Keratinocyte (primary cell): ENCODE data around the gene FILIP1. TPM values are rescaled to one million over a fixed set of nuclear protein-coding genes. Genes with fewer than 3 reads are reported as not detected.

Source experiments
- DNase-seq: peaks from one replicate; pipeline ENCODE4 v3.0.0-alpha.2; 2011; ENCODE audit warnings: low read depth, missing footprints, low spot score
- FAIRE-seq: peaks from 2 replicates; lab custom pipeline; 2011; peaks lifted over from hg19 to GRCh38; lab: Jason Lieb, UNC
- H2AFZ ChIP-seq: 2 replicates; pipeline ENCODE4 v1.6.0; 2012; ENCODE audit warnings: low read length, control low read depth, inconsistent platforms; ENCODE audit not compliant: control insufficient read depth
- H3K27ac ChIP-seq: 2 replicates; pipeline ENCODE4 v1.5.1; 2011; ENCODE audit warnings: low read length; ENCODE audit not compliant: control insufficient read depth, insufficient read depth
- H3K27me3 ChIP-seq: 3 replicates; pipeline ENCODE4 v1.6.0; 2011; ENCODE audit warnings: low read length; ENCODE audit not compliant: control insufficient read depth, insufficient read depth; ENCODE audit errors: extremely low read depth
- H3K36me3 ChIP-seq, 2 experiments: 2 replicates in 1 of 2; 3 replicates in 1 of 2; pipeline ENCODE4 v1.5.1; 2011; ENCODE audit warnings: low read length in 2 of 2, mild to moderate bottlenecking in 1 of 2; ENCODE audit not compliant: control insufficient read depth in 2 of 2, insufficient read depth in 2 of 2; ENCODE audit errors: extremely low read depth in 1 of 2
- H3K4me1 ChIP-seq: 3 replicates; pipeline ENCODE4 v1.5.1; 2011; ENCODE audit warnings: low read length; ENCODE audit not compliant: control insufficient read depth, insufficient read depth; ENCODE audit errors: extremely low read depth
- H3K4me2 ChIP-seq: 3 replicates; pipeline ENCODE4 v1.6.0; 2011; ENCODE audit warnings: low read depth, low read length; ENCODE audit not compliant: control insufficient read depth, insufficient read depth; ENCODE audit errors: extremely low read depth
- H3K4me3 ChIP-seq, 3 experiments: fragments of 200-600 bp in 1 of 3; sonication (generic) in 1 of 3; 2 replicates in 2 of 3; 3 replicates in 1 of 3; pipeline ENCODE4 v1.5.1; 2011 to 2016; ENCODE audit warnings: low read length in 3 of 3, mild to moderate bottlenecking in 3 of 3, control low read depth in 2 of 3, inconsistent platforms in 1 of 3, low read depth in 1 of 3, mixed read lengths in 1 of 3, mixed run types in 1 of 3, moderate library complexity in 1 of 3; ENCODE audit not compliant: control insufficient read depth in 2 of 3, insufficient read depth in 2 of 3; ENCODE audit errors: extremely low read depth in 1 of 3
- H3K79me2 ChIP-seq: 2 replicates; pipeline ENCODE4 v1.6.0; 2012; ENCODE audit warnings: low read length; ENCODE audit not compliant: control insufficient read depth, insufficient read depth
- H3K9ac ChIP-seq: 3 replicates; pipeline ENCODE4 v1.6.0; 2011; ENCODE audit warnings: low read length; ENCODE audit not compliant: control insufficient read depth, insufficient read depth; ENCODE audit errors: extremely low read depth
- H3K9me1 ChIP-seq: 3 replicates; pipeline ENCODE4 v1.6.0; 2011; ENCODE audit warnings: low read length; ENCODE audit not compliant: control insufficient read depth, insufficient read depth; ENCODE audit errors: extremely low read depth
- H3K9me3 ChIP-seq: 2 replicates; pipeline ENCODE4 v1.5.1; 2012; ENCODE audit warnings: low read depth, low read length; ENCODE audit not compliant: control insufficient read depth
- H4K20me1 ChIP-seq: 3 replicates; pipeline ENCODE4 v1.6.0; 2011; ENCODE audit warnings: low read length; ENCODE audit not compliant: control insufficient read depth, insufficient read depth; ENCODE audit errors: extremely low read depth
- EZH2 ChIP-seq: IDR thresholded peaks from one replicate; pipeline ENCODE4 v1.6.1; 2012; ENCODE audit warnings: inconsistent platforms, mild to moderate bottlenecking, low read length, moderate library complexity
- dilution Hi-C: fragments of 300-500 bp; cut with MboI; formaldehyde crosslinking; loops from one replicate; pipeline ENCODE4 v1.7.0; 2020; ENCODE audit warnings: low sequenced_read_pairs; ENCODE audit not compliant: extremely low pct_ligation_motif_present
- polyA plus RNA-seq, 5 experiments: library from polyadenylated mRNA; depleted of rRNA in 3 of 5; stranded (reverse) in 3 of 5; stranded (forward) in 1 of 5; unstranded in 1 of 5; fragments of >200 nt; gene quantifications; 1 replicate in 1 of 5; 2 replicates in 3 of 5; 3 replicates in 1 of 5; pipeline versions ENCODE4 v1.2.1 to v1.2.3, GENCODE V29; 2011 to 2012; ENCODE audit warnings: missing spikeins in 2 of 5, low read depth in 1 of 5, low replicate concordance in 1 of 5
- TF ChIP-seq, protein P1 (sequence below), 3 experiments: IDR thresholded peaks in 1 of 3; conservative IDR thresholded peaks in 1 of 3; optimal IDR thresholded peaks in 1 of 3; 2 replicates in 2 of 3; 3 replicates in 1 of 3; pipeline versions ENCODE3 to v1.5.1; 2011; ENCODE audit warnings: low read length in 3 of 3, mild to moderate bottlenecking in 3 of 3, moderate library complexity in 2 of 3, control low read depth in 1 of 3, inconsistent platforms in 1 of 3; ENCODE audit not compliant: insufficient read depth in 2 of 3; ENCODE audit errors: extremely low read depth in 1 of 3

FILIP1 gene
- polyA plus RNA-seq, 1 donor (not counting 4 experiments of a cell fraction or from before 2014, with no cell fraction given): 0.01 TPM

- H3K4me3 ChIP-seq: no peak overlapping the region
- H3K27ac ChIP-seq: no peak overlapping the region
- no peak for DNase-seq
- no peak overlapping the region for H3K9ac ChIP-seq
- TF ChIP-seq, protein P1, sequence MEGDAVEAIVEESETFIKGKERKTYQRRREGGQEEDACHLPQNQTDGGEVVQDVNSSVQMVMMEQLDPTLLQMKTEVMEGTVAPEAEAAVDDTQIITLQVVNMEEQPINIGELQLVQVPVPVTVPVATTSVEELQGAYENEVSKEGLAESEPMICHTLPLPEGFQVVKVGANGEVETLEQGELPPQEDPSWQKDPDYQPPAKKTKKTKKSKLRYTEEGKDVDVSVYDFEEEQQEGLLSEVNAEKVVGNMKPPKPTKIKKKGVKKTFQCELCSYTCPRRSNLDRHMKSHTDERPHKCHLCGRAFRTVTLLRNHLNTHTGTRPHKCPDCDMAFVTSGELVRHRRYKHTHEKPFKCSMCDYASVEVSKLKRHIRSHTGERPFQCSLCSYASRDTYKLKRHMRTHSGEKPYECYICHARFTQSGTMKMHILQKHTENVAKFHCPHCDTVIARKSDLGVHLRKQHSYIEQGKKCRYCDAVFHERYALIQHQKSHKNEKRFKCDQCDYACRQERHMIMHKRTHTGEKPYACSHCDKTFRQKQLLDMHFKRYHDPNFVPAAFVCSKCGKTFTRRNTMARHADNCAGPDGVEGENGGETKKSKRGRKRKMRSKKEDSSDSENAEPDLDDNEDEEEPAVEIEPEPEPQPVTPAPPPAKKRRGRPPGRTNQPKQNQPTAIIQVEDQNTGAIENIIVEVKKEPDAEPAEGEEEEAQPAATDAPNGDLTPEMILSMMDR (optimal IDR thresholded peaks at IDR 0.05 in 1 of 3, IDR thresholded peaks at IDR 0.05 in 1 of 3, conservative IDR thresholded peaks at IDR 0.05 in 1 of 3; ENCODE audit: extremely low read depth in 1 of 3, insufficient read depth in 2 of 3, low read length in 3 of 3): no peak
- no peak for TF ChIP-seq EZH2
- no peak for FAIRE-seq
- H3K9me1 ChIP-seq: no peaks in the 10 kb centered on the region
- no peaks in the 10 kb centered on the region for H3K36me3 ChIP-seq
- no peaks in the 10 kb centered on the region for H4K20me1 ChIP-seq
- peaks cover 3% of the 10 kb centered on the region for H3K4me1 ChIP-seq
- dilution Hi-C loops: no loop called here
- H3K9me3 ChIP-seq: no peaks in the 10 kb centered on the region
- H3K27me3 ChIP-seq: no peaks in the 10 kb centered on the region
- no peaks in the 10 kb centered on the region for H3K79me2 ChIP-seq
- no peak overlapping the region for H3K4me2 ChIP-seq
- H2AFZ ChIP-seq: no peak overlapping the region
Observed at GRCh38 chr6:75438442-75439116, 55.0 kb downstream of the FILIP1 start.

GRCh38 chr6:75438013-75438431, 55.6 kb downstream of the FILIP1 start:
- no peak overlapping the region for H3K27ac ChIP-seq
- H3K36me3 ChIP-seq: no peaks in the 10 kb centered on the region
- no peak overlapping the region for H2AFZ ChIP-seq
- peaks cover 3% of the 10 kb centered on the region for H3K4me1 ChIP-seq
- no peak for DNase-seq
- H3K9ac ChIP-seq: no peak overlapping the region
- H3K4me3 ChIP-seq: no peak overlapping the region
- dilution Hi-C loops: no loop called here
- no peak for TF ChIP-seq EZH2
- TF ChIP-seq, protein P1 (optimal IDR thresholded peaks at IDR 0.05 in 1 of 3, IDR thresholded peaks at IDR 0.05 in 1 of 3, conservative IDR thresholded peaks at IDR 0.05 in 1 of 3; ENCODE audit: extremely low read depth in 1 of 3, insufficient read depth in 2 of 3, low read length in 3 of 3): no peak
- no peak overlapping the region for H3K4me2 ChIP-seq
- no peaks in the 10 kb centered on the region for H3K27me3 ChIP-seq
- H3K9me3 ChIP-seq: no peaks in the 10 kb centered on the region
- no peaks in the 10 kb centered on the region for H3K79me2 ChIP-seq
- no peaks in the 10 kb centered on the region for H3K9me1 ChIP-seq
- FAIRE-seq: no peak
- no peaks in the 10 kb centered on the region for H4K20me1 ChIP-seq
